ENCODE measurements around the gene FGF19.

DNA sequence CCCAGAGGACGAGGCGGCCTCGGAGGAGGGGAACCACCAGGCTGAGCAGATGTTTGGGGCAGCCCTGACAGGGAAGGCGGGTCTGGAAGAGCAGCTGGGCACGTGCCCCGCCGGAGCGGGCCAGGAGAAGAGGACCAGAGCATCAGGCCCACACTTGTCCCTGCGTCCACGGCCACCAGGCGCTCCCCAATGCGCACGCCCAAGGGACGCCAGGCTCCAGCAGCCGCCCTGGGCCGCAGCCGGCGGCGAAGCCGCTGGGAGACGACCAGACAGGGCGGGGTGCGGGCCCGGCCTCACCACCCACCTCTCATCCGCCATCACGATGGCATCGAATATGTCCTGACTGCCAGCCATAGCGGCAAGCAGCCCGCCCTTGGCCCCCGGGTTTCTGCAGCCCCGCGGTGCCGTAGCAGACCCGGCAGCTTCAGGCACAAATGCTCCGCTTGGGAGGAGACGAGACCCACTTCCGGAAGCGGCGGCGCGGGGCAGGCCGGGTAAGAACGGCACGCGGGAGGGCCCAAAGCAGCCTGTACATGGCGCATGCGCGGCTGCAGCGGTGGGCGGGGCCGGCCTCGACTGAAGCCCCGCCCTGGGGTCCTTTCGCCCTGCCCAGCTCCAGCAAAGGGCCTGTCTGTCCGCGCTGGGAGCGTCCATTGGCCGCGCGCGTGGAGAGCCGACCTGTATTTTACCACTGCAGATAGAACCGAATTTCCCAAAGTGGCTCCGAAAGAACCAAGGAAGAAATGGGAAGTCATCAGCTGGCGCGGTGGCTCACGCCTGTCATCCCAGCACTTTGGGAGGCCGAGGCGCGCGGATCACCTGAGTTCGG lies 28.7 kb downstream of the FGF19 start, which contains the start of gene LTO1:
- TF ChIP-seq, protein P1, sequence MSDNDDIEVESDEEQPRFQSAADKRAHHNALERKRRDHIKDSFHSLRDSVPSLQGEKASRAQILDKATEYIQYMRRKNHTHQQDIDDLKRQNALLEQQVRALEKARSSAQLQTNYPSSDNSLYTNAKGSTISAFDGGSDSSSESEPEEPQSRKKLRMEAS (CRISPR knock-in tag; IDR thresholded peaks at IDR 0.05), result peak; percentile 87
- no peak for TF ChIP-seq CREM (CRISPR knock-in tag; IDR thresholded peaks at IDR 0.05)
- TF ChIP-seq MXD4 (CRISPR knock-in tag; IDR thresholded peaks at IDR 0.05; ENCODE audit: borderline replicate concordance), result no peak

Data from WTC11 (cell line).